SK-N-SH (cell line): ENCODE results near the gene SLC25A21. TPM values are rescaled to one million over a fixed set of nuclear protein-coding genes. Genes with fewer than 3 reads are reported as not detected.

Experiments
- CTCF ChIA-PET: fragments of 300-600, 350-600 bp; formaldehyde crosslinking; extraction: SDS; loops from one replicate; lab custom pipeline; 2021; lab: Yijun Ruan, JAX
- POLR2A ChIA-PET: fragments of 350-600 bp; sonication (Branson Sonifier 250); formaldehyde crosslinking; extraction: SDS; loops from one replicate; lab custom pipeline; 2020; ENCODE audit warnings: antibody characterized with exemption, inconsistent platforms; lab: Yijun Ruan, JAX
- DNase-seq: peaks from one replicate; pipeline ENCODE4 v3.0.0; 2012
- H2AFZ ChIP-seq: fragments of 200-600 bp; sonication (generic); 2 replicates; pipeline ENCODE4 v1.8.1; 2016; ENCODE audit warnings: antibody characterized with exemption, mild to moderate bottlenecking, low read depth
- H3F3A ChIP-seq: fragments of 200-600 bp; sonication (generic); replicated peaks from 2 replicates; pipeline ENCODE3; 2016; ENCODE audit warnings: antibody characterized with exemption, mild to moderate bottlenecking; ENCODE audit not compliant: insufficient read depth
- H3K27ac ChIP-seq, 2 experiments: fragments of 200-500 bp in 1 of 2; fragments of 200-600 bp in 1 of 2; sonication (Bioruptor generic) in 1 of 2; sonication (generic), shearing (Covaris generic) in 1 of 2; 2 replicates each; pipeline versions ENCODE4 v1.5.1 to v1.6.1; 2014 to 2016; ENCODE audit warnings: low read depth in 2 of 2, inconsistent platforms in 1 of 2, low read length in 1 of 2, mild to moderate bottlenecking in 1 of 2, mixed read lengths in 1 of 2
- H3K27me3 ChIP-seq: fragments of 200-600 bp; sonication (generic), shearing (Covaris generic); 2 replicates; pipeline ENCODE4 v1.6.1; 2016; ENCODE audit warnings: mixed run types; ENCODE audit not compliant: insufficient read depth
- H3K36me3 ChIP-seq, 2 experiments: fragments of 200-500 bp in 1 of 2; fragments of 200-600 bp in 1 of 2; sonication (Bioruptor generic) in 1 of 2; sonication (generic) in 1 of 2; replicated peaks in 1 of 2; 2 replicates each; pipeline versions ENCODE3 to v1.5.1; 2014 to 2016; ENCODE audit warnings: low read length in 1 of 2, mild to moderate bottlenecking in 1 of 2; ENCODE audit not compliant: insufficient read depth in 2 of 2, control insufficient read depth in 1 of 2
- H3K4me1 ChIP-seq, 2 experiments: fragments of 200-500 bp in 1 of 2; fragments of 200-600 bp in 1 of 2; sonication (Bioruptor generic) in 1 of 2; sonication (generic), shearing (Covaris generic) in 1 of 2; 2 replicates each; pipeline versions ENCODE4 v1.5.1 to v1.6.1; 2014 to 2016; ENCODE audit warnings: low read depth in 1 of 2, low read length in 1 of 2, mixed run types in 1 of 2; ENCODE audit not compliant: insufficient read depth in 2 of 2, control insufficient read depth in 1 of 2
- H3K4me2 ChIP-seq: fragments of 200-600 bp; sonication (generic), shearing (Covaris generic); 2 replicates; pipeline ENCODE4 v1.6.1; 2017; ENCODE audit warnings: mixed run types
- H3K4me3 ChIP-seq, 2 experiments: fragments of 200-500 bp in 1 of 2; fragments of 200-600 bp in 1 of 2; sonication (Bioruptor generic) in 1 of 2; sonication (generic), shearing (Covaris generic) in 1 of 2; 2 replicates each; pipeline versions ENCODE4 v1.5.1 to v1.8.1; 2014 to 2016; ENCODE audit warnings: low read depth in 2 of 2, inconsistent platforms in 1 of 2, low read length in 1 of 2, mild to moderate bottlenecking in 1 of 2, mixed read lengths in 1 of 2, moderate library complexity in 1 of 2
- H3K79me2 ChIP-seq: fragments of 200-600 bp; sonication (generic); 2 replicates; pipeline ENCODE4 v1.8.1; 2017; ENCODE audit warnings: mild to moderate bottlenecking; ENCODE audit not compliant: insufficient read depth
- H3K9ac ChIP-seq: fragments of 200-600 bp; sonication (generic); 2 replicates; pipeline ENCODE4 v1.6.1; 2017; ENCODE audit warnings: mixed run types
- H3K9me2 ChIP-seq: fragments of 200-600 bp; sonication (generic); 2 replicates; pipeline ENCODE4 v1.6.1; 2017; ENCODE audit warnings: mixed run types
- H3K9me3 ChIP-seq: fragments of 200-600 bp; sonication (generic); 2 replicates; pipeline ENCODE4 v1.6.1; 2017; ENCODE audit warnings: mixed run types, mild to moderate bottlenecking, moderate library complexity
- H4K20me1 ChIP-seq: fragments of 200-600 bp; sonication (generic); 2 replicates; pipeline ENCODE4 v1.6.1; 2017; ENCODE audit warnings: mild to moderate bottlenecking, mixed run types; ENCODE audit not compliant: insufficient read depth
- CHD2 ChIP-seq: fragments of 150-350 bp; IDR thresholded peaks from 2 replicates; pipeline ENCODE4 v1.6.1; 2018; ENCODE audit warnings: low read length; ENCODE audit not compliant: partially characterized antibody
- ELF1 ChIP-seq: IDR thresholded peaks from 2 replicates; pipeline ENCODE4 v1.4.0; 2012
- EP300 ChIP-seq, 2 experiments: IDR thresholded peaks; 2 replicates each; pipeline versions ENCODE4 v1.4.0 to v1.6.1; 2012; ENCODE audit warnings: borderline replicate concordance in 1 of 2, low read depth in 1 of 2, low read length in 1 of 2
- FOXM1 ChIP-seq: IDR thresholded peaks from 2 replicates; pipeline ENCODE4 v1.4.0; 2012; ENCODE audit warnings: low read depth, mild to moderate bottlenecking
- GATA2 ChIP-seq: sonication (generic); formaldehyde crosslinking; IDR thresholded peaks from 2 replicates; pipeline ENCODE4 v1.5.0; 2020; ENCODE audit warnings: mild to moderate bottlenecking, missing genetic modification reagents
- JUND ChIP-seq: IDR thresholded peaks from 2 replicates; pipeline ENCODE4 v1.4.0; 2012
- MXI1 ChIP-seq: IDR thresholded peaks from 2 replicates; pipeline ENCODE4 v1.6.1; 2012; ENCODE audit warnings: mild to moderate bottlenecking, low read depth, low read length, improper control_type of control experiment
- NFIC ChIP-seq: IDR thresholded peaks from 2 replicates; pipeline ENCODE4 v1.4.0; 2012; ENCODE audit warnings: borderline replicate concordance
- RCOR1 ChIP-seq: fragments of 150-350 bp; IDR thresholded peaks from 2 replicates; pipeline ENCODE4 v1.6.1; 2017; ENCODE audit warnings: antibody characterized with exemption, low read length
- RFX5 ChIP-seq: IDR thresholded peaks from 2 replicates; pipeline ENCODE4 v1.6.1; 2012; ENCODE audit warnings: mild to moderate bottlenecking, improper control_type of control experiment, low read length
- RXRA ChIP-seq: IDR thresholded peaks from 2 replicates; pipeline ENCODE4 v1.4.0; 2012; ENCODE audit warnings: low read depth, mild to moderate bottlenecking, borderline replicate concordance
- SIN3A ChIP-seq: IDR thresholded peaks from 2 replicates; pipeline ENCODE4 v1.6.1; 2012; ENCODE audit warnings: low read depth, mild to moderate bottlenecking, low read length, moderate library complexity, borderline replicate concordance
- TAF1 ChIP-seq: IDR thresholded peaks from 2 replicates; pipeline ENCODE4 v1.6.1; 2012; ENCODE audit warnings: low read depth, mild to moderate bottlenecking, low read length, moderate library complexity, borderline replicate concordance
- TCF12 ChIP-seq: IDR thresholded peaks from 2 replicates; pipeline ENCODE4 v1.4.0; 2012
- TEAD4 ChIP-seq: IDR thresholded peaks from 2 replicates; pipeline ENCODE4 v1.4.0; 2012; ENCODE audit warnings: mild to moderate bottlenecking, borderline replicate concordance; ENCODE audit not compliant: insufficient read depth
- WGBS: methylation state at CpG from one replicate; pipeline ENCODE4 v1.1.6; 2017; ENCODE audit warnings: low lambda C conversion rate; 5-methylcytosine and 5-hydroxymethylcytosine counted together
- polyA plus RNA-seq, 3 experiments: library from polyadenylated mRNA; depleted of rRNA; stranded (reverse); fragments of >200 nt; gene quantifications; 2 replicates each; pipeline ENCODE4 v1.2.3, GENCODE V29; 2012
- TF ChIP-seq, protein P1 (sequence below): fragments of 200-600 bp; sonication (generic); IDR thresholded peaks from 2 replicates; pipeline ENCODE4 v1.6.1; 2017; ENCODE audit warnings: antibody characterized with exemption, mild to moderate bottlenecking, moderate library complexity
- TF ChIP-seq, protein P2 (sequence below): IDR thresholded peaks from 2 replicates; pipeline ENCODE4 v1.6.1; 2012; ENCODE audit warnings: mild to moderate bottlenecking, low read depth, low read length, moderate library complexity
- TF ChIP-seq, protein P3 (sequence below): IDR thresholded peaks from 2 replicates; pipeline ENCODE4 v1.4.0; 2012; ENCODE audit warnings: low read depth, borderline replicate concordance
- TF ChIP-seq, protein P4 (sequence below): IDR thresholded peaks from 2 replicates; pipeline ENCODE4; 2012
- TF ChIP-seq, protein P5 (sequence below): fragments of 150-350 bp; IDR thresholded peaks from 2 replicates; pipeline ENCODE4 v1.6.1; 2017; ENCODE audit warnings: antibody characterized with exemption, low read length, low read depth, borderline replicate concordance
- TF ChIP-seq, protein P6 (sequence below): fragments of 150-350 bp; IDR thresholded peaks from 2 replicates; pipeline ENCODE4 v1.6.1; 2016; ENCODE audit warnings: mild to moderate bottlenecking, low read depth, low read length

Gene SLC25A21
- polyA plus RNA-seq, 1 of the 3 experiments (the other 2 are of a cell fraction), result not detected

DNA sequence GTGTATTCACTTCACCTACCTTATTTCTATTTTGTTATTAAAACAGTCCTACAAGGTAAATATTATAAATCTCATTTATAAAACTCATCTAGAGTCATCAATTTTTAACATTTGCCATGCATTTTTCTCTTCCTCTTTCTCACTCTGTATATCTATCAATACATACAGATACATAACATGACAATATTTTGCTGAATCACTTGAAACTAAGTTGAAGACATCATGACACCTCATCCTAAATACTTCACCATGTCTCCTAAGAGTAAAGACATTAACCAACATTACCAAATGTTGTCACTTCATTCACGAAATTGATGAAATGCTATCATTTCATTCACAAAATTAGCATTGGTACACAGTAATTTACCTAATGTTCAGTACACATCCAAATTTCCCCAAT, 329.0 kb downstream of the SLC25A21 start (continued):
- TF ChIP-seq, protein P1, sequence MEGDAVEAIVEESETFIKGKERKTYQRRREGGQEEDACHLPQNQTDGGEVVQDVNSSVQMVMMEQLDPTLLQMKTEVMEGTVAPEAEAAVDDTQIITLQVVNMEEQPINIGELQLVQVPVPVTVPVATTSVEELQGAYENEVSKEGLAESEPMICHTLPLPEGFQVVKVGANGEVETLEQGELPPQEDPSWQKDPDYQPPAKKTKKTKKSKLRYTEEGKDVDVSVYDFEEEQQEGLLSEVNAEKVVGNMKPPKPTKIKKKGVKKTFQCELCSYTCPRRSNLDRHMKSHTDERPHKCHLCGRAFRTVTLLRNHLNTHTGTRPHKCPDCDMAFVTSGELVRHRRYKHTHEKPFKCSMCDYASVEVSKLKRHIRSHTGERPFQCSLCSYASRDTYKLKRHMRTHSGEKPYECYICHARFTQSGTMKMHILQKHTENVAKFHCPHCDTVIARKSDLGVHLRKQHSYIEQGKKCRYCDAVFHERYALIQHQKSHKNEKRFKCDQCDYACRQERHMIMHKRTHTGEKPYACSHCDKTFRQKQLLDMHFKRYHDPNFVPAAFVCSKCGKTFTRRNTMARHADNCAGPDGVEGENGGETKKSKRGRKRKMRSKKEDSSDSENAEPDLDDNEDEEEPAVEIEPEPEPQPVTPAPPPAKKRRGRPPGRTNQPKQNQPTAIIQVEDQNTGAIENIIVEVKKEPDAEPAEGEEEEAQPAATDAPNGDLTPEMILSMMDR, result no peak
- TF ChIP-seq SIN3A (no peak), GATA2 (no peak), RFX5 (no peak)

DNA sequence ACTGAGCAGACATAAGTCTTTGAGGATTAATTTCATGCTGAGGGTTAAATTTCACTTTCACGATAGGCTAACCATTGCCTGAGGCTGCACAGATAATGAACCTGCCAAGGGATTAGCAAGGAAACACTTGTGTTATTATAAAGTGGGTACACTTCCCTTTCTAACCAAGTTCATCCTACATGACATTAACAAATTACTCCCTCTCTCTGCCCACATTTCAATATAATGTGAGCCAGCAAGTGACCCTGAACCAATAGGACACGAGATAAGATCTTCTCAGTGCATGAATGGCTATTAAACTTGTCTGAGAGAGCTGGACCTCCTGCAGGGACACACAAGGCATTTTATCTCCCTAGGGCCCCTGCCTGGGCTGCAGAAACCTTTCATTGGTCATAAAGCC, 337.3 kb downstream of the SLC25A21 start:
- no peaks in the 10 kb centered on the region for H3K4me1 ChIP-seq
- 25% methylated on average over 2 of the region's 2 CpGs for WGBS
- H2AFZ ChIP-seq, result no peak overlapping the region
- no peak for DNase-seq
- no peak overlapping the region for H3K4me3 ChIP-seq
- no peaks in the 10 kb centered on the region for H3F3A ChIP-seq
- H3K9me2 ChIP-seq, result no peaks in the 10 kb centered on the region
- no peak overlapping the region for H3K9ac ChIP-seq
- no peaks in the 10 kb centered on the region for H4K20me1 ChIP-seq
- H3K9me3 ChIP-seq, result no peaks in the 10 kb centered on the region
- POLR2A ChIA-PET, result no interaction called here
- no peaks in the 10 kb centered on the region for H3K27me3 ChIP-seq
- no peak overlapping the region for H3K4me2 ChIP-seq
- no peak overlapping the region for H3K27ac ChIP-seq
- no peaks in the 10 kb centered on the region for H3K79me2 ChIP-seq
- CTCF ChIA-PET, result no interaction called here
- H3K36me3 ChIP-seq, result no peaks in the 10 kb centered on the region
- TF ChIP-seq, protein P2, sequence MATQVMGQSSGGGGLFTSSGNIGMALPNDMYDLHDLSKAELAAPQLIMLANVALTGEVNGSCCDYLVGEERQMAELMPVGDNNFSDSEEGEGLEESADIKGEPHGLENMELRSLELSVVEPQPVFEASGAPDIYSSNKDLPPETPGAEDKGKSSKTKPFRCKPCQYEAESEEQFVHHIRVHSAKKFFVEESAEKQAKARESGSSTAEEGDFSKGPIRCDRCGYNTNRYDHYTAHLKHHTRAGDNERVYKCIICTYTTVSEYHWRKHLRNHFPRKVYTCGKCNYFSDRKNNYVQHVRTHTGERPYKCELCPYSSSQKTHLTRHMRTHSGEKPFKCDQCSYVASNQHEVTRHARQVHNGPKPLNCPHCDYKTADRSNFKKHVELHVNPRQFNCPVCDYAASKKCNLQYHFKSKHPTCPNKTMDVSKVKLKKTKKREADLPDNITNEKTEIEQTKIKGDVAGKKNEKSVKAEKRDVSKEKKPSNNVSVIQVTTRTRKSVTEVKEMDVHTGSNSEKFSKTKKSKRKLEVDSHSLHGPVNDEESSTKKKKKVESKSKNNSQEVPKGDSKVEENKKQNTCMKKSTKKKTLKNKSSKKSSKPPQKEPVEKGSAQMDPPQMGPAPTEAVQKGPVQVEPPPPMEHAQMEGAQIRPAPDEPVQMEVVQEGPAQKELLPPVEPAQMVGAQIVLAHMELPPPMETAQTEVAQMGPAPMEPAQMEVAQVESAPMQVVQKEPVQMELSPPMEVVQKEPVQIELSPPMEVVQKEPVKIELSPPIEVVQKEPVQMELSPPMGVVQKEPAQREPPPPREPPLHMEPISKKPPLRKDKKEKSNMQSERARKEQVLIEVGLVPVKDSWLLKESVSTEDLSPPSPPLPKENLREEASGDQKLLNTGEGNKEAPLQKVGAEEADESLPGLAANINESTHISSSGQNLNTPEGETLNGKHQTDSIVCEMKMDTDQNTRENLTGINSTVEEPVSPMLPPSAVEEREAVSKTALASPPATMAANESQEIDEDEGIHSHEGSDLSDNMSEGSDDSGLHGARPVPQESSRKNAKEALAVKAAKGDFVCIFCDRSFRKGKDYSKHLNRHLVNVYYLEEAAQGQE, result no peak
- TF ChIP-seq, protein P3, sequence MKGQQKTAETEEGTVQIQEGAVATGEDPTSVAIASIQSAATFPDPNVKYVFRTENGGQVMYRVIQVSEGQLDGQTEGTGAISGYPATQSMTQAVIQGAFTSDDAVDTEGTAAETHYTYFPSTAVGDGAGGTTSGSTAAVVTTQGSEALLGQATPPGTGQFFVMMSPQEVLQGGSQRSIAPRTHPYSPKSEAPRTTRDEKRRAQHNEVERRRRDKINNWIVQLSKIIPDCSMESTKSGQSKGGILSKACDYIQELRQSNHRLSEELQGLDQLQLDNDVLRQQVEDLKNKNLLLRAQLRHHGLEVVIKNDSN, result no peak
- TF ChIP-seq, protein P4, sequence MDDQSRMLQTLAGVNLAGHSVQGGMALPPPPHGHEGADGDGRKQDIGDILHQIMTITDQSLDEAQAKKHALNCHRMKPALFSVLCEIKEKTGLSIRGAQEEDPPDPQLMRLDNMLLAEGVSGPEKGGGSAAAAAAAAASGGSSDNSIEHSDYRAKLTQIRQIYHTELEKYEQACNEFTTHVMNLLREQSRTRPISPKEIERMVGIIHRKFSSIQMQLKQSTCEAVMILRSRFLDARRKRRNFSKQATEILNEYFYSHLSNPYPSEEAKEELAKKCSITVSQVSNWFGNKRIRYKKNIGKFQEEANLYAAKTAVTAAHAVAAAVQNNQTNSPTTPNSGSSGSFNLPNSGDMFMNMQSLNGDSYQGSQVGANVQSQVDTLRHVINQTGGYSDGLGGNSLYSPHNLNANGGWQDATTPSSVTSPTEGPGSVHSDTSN, result no peak
- TF ChIP-seq, protein P1, result no peak
- TF ChIP-seq RXRA, result no peak
- TF ChIP-seq, protein P5, sequence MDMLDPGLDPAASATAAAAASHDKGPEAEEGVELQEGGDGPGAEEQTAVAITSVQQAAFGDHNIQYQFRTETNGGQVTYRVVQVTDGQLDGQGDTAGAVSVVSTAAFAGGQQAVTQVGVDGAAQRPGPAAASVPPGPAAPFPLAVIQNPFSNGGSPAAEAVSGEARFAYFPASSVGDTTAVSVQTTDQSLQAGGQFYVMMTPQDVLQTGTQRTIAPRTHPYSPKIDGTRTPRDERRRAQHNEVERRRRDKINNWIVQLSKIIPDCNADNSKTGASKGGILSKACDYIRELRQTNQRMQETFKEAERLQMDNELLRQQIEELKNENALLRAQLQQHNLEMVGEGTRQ, result no peak
- no peak for TF ChIP-seq NFIC
- no peak for TF ChIP-seq FOXM1
- no peak for TF ChIP-seq SIN3A
- no peak for TF ChIP-seq ELF1
- no peak for TF ChIP-seq JUND
- no peak for TF ChIP-seq TCF12
- TF ChIP-seq, protein P6, sequence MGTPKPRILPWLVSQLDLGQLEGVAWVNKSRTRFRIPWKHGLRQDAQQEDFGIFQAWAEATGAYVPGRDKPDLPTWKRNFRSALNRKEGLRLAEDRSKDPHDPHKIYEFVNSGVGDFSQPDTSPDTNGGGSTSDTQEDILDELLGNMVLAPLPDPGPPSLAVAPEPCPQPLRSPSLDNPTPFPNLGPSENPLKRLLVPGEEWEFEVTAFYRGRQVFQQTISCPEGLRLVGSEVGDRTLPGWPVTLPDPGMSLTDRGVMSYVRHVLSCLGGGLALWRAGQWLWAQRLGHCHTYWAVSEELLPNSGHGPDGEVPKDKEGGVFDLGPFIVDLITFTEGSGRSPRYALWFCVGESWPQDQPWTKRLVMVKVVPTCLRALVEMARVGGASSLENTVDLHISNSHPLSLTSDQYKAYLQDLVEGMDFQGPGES, result no peak
- no peak for TF ChIP-seq MXI1
- TF ChIP-seq TAF1, result no peak
- no peak for TF ChIP-seq TEAD4
- no peak for TF ChIP-seq RCOR1
- TF ChIP-seq EP300 (IDR thresholded peaks at IDR 0.05; ENCODE audit: borderline replicate concordance in 1 of 2, low read depth in 1 of 2, low read length in 1 of 2), result no peak
- no peak for TF ChIP-seq CHD2
